Measurements from ENCODE around the gene PDZD4. TPM values are rescaled to one million over a fixed set of nuclear protein-coding genes. Genes with fewer than 3 reads are reported as not detected.

The PDZD4 gene
- polyA plus RNA-seq, 3 donors, result 0.11 TPM; not detected in 2

DNA sequence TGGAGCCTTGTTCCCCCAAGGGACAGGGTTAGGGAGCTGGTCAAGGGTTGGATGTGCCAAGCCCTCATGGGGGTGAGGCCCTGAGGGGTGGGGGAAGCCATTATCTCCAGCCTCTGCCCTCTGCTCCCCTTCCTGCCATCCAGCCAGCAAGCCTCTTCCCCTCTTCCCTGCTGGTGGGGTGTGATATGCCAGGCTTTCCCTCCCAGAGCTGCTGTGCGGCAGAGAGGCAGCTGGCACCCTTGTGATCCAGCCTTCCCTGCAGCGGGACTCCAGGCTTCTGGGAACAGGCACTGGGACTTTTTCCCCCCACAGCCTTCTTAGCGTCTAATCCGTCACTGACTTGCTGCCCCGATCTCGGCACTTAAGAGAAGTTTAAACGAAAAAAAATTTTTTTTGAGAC, 29.6 kb downstream of the PDZD4 start:
- no peak overlapping the region for H3K27ac ChIP-seq (ENCODE audit: low read depth in 1 of 2, low read length in 2 of 2)
- no peak overlapping the region for H3K4me2 ChIP-seq (replicated peaks; ENCODE audit: extremely low read depth, low read length, poor library complexity, severe bottlenecking)
- Mint-ChIP-seq H3K27ac (no peak overlapping the region), H3K4me3 (no peak overlapping the region), H3K36me3 (peaks cover 17 to 35% of the 10 kb centered on the region in 2 donors), H3K9me3 (peaks cover 0 to 48% (median 18%) of the 10 kb centered on the region in 7 donors), H3K27me3 (ENCODE audit: low read depth in 3 of 3) (peaks cover 6 to 21% (median 17%) of the 10 kb centered on the region in 3 donors), H3K4me1 (peaks cover 6% of the 10 kb centered on the region)
- H2AFZ ChIP-seq (ENCODE audit: insufficient read depth, low read depth, low read length, poor library complexity, severe bottlenecking), result no peak overlapping the region
- no peak overlapping the region for H3K9ac ChIP-seq (ENCODE audit: insufficient read depth, low read length, poor library complexity, severe bottlenecking)
- 100% methylated on average over 2 of the region's 7 CpGs for WGBS (ENCODE audit: insufficient coverage)
- intact Hi-C loops (cut with micrococcal nuclease), result no loop called here
- H3K36me3 ChIP-seq (replicated peaks in 1 of 2; ENCODE audit: control insufficient read depth in 1 of 2, insufficient read depth in 2 of 2, low read length in 2 of 2), result peaks cover 24 to 27% of the 10 kb centered on the region in 2 donors
- H3K79me2 ChIP-seq (ENCODE audit: insufficient read depth, low read length), result peaks cover 5% of the 10 kb centered on the region
- no peaks in the 10 kb centered on the region for H4K20me1 ChIP-seq (ENCODE audit: insufficient read depth, low read length)
- no peaks in the 10 kb centered on the region for H3K9me3 ChIP-seq (replicated peaks in 1 of 2; ENCODE audit: control insufficient read depth in 1 of 2, insufficient read depth in 1 of 2, low read length in 2 of 2)
- TF ChIP-seq, protein P1, sequence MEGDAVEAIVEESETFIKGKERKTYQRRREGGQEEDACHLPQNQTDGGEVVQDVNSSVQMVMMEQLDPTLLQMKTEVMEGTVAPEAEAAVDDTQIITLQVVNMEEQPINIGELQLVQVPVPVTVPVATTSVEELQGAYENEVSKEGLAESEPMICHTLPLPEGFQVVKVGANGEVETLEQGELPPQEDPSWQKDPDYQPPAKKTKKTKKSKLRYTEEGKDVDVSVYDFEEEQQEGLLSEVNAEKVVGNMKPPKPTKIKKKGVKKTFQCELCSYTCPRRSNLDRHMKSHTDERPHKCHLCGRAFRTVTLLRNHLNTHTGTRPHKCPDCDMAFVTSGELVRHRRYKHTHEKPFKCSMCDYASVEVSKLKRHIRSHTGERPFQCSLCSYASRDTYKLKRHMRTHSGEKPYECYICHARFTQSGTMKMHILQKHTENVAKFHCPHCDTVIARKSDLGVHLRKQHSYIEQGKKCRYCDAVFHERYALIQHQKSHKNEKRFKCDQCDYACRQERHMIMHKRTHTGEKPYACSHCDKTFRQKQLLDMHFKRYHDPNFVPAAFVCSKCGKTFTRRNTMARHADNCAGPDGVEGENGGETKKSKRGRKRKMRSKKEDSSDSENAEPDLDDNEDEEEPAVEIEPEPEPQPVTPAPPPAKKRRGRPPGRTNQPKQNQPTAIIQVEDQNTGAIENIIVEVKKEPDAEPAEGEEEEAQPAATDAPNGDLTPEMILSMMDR (IDR thresholded peaks at IDR 0.05), result no peak
- no peak for DNase-seq
- no peaks in the 10 kb centered on the region for H3K27me3 ChIP-seq (ENCODE audit: control insufficient read depth in 2 of 2, insufficient read depth in 2 of 2, low read length in 2 of 2)
- no peak overlapping the region for H3K4me3 ChIP-seq (replicated peaks in 1 of 3; ENCODE audit: low read depth in 2 of 3, low read length in 3 of 3)
- peaks cover under 1 to 5% of the 10 kb centered on the region in 2 donors for H3K4me1 ChIP-seq (ENCODE audit: control insufficient read depth in 1 of 2, insufficient read depth in 2 of 2, low read length in 2 of 2)

DNA sequence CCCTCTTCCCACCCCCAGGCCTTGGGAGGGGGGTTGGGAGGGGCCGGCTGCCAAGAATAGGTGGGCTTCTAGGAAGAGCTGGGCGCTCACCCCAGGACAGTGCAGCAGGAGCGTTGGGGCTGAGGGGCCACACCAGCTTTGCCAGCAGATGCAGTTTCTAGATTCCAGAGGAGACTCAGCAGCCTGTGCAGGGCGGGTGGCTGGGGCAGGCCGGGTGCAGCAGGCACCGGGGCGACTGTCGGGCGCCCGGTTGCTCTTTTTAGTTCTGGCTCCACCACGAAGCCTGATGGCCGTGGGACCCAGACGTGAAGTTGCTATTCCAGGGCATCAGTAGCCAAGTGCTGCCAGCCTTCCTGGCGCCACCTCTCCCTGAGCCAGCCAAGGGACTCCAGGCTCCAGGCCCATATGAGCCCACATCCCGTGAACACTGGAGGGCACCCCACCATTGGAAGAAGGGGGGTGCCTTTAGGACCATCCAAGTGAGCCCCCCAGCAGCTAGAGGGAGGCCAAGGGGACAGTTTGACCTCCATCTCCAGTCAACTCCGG, 30.1 kb downstream of the PDZD4 start:
- H3K27me3 Mint-ChIP-seq (ENCODE audit: low read depth in 3 of 3), result peaks cover 6 to 19% (median 17%) of the 10 kb centered on the region in 3 donors
- no peak for DNase-seq
- no peaks in the 10 kb centered on the region for H4K20me1 ChIP-seq (ENCODE audit: insufficient read depth, low read length)
- no peak overlapping the region for H3K27ac Mint-ChIP-seq
- no peak overlapping the region for H2AFZ ChIP-seq (ENCODE audit: insufficient read depth, low read depth, low read length, poor library complexity, severe bottlenecking)
- peaks cover 24 to 27% of the 10 kb centered on the region in 2 donors for H3K36me3 ChIP-seq (replicated peaks in 1 of 2; ENCODE audit: control insufficient read depth in 1 of 2, insufficient read depth in 2 of 2, low read length in 2 of 2)
- H3K9me3 Mint-ChIP-seq, result peaks cover 0 to 48% (median 16%) of the 10 kb centered on the region in 7 donors
- H3K4me3 ChIP-seq (replicated peaks in 1 of 3; ENCODE audit: low read depth in 2 of 3, low read length in 3 of 3), result no peak overlapping the region
- H3K4me2 ChIP-seq (replicated peaks; ENCODE audit: extremely low read depth, low read length, poor library complexity, severe bottlenecking), result no peak overlapping the region
- H3K79me2 ChIP-seq (ENCODE audit: insufficient read depth, low read length), result peaks cover 10% of the 10 kb centered on the region
- peaks cover 11% of the 10 kb centered on the region for H3K4me1 Mint-ChIP-seq
- no peak overlapping the region for H3K9ac ChIP-seq (ENCODE audit: insufficient read depth, low read length, poor library complexity, severe bottlenecking)
- H3K4me3 Mint-ChIP-seq, result no peak overlapping the region
- H3K27me3 ChIP-seq (ENCODE audit: control insufficient read depth in 2 of 2, insufficient read depth in 2 of 2, low read length in 2 of 2), result no peaks in the 10 kb centered on the region
- 64% methylated on average over 3 of the region's 16 CpGs for WGBS (ENCODE audit: insufficient coverage)
- TF ChIP-seq, protein P1 (IDR thresholded peaks at IDR 0.05), result no peak
- peaks cover 5 to 10% of the 10 kb centered on the region in 2 donors for H3K4me1 ChIP-seq (ENCODE audit: control insufficient read depth in 1 of 2, insufficient read depth in 2 of 2, low read length in 2 of 2)
- no peak overlapping the region for H3K27ac ChIP-seq (ENCODE audit: low read depth in 1 of 2, low read length in 2 of 2)
- no peaks in the 10 kb centered on the region for H3K9me3 ChIP-seq (replicated peaks in 1 of 2; ENCODE audit: control insufficient read depth in 1 of 2, insufficient read depth in 1 of 2, low read length in 2 of 2)
- H3K36me3 Mint-ChIP-seq, result peaks cover 17 to 35% of the 10 kb centered on the region in 2 donors
- intact Hi-C loops (cut with micrococcal nuclease), result no loop called here
